Measurements from ENCODE around the gene SFRP5.

The SFRP5 gene

DNA sequence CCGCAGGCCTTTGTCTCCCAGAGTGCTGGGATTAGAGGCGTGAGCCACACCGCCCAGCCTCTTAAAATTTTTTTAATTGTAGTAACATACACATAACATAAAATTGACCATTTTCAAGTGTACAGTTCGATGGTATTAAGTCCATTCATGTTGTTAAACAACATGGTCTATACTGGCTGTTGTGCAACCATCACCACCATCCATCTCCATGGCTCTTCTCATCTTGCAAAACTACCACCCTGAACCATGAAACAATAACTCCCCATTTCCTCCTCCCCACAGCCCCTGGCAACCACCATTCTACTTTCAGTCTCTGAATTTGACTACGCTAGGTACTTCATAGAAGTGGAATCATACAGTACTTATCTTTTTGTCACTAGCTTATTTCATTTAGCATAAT, 42.8 kb downstream of the SFRP5 start:
- TF ChIP-seq, protein P1, sequence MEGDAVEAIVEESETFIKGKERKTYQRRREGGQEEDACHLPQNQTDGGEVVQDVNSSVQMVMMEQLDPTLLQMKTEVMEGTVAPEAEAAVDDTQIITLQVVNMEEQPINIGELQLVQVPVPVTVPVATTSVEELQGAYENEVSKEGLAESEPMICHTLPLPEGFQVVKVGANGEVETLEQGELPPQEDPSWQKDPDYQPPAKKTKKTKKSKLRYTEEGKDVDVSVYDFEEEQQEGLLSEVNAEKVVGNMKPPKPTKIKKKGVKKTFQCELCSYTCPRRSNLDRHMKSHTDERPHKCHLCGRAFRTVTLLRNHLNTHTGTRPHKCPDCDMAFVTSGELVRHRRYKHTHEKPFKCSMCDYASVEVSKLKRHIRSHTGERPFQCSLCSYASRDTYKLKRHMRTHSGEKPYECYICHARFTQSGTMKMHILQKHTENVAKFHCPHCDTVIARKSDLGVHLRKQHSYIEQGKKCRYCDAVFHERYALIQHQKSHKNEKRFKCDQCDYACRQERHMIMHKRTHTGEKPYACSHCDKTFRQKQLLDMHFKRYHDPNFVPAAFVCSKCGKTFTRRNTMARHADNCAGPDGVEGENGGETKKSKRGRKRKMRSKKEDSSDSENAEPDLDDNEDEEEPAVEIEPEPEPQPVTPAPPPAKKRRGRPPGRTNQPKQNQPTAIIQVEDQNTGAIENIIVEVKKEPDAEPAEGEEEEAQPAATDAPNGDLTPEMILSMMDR (IDR thresholded peaks at IDR 0.05; ENCODE audit: borderline replicate concordance, insufficient read depth, low read depth, low read length) = no peak
- no peak overlapping the region for H3K4me3 ChIP-seq (ENCODE audit: low read depth, low read length)

DNA sequence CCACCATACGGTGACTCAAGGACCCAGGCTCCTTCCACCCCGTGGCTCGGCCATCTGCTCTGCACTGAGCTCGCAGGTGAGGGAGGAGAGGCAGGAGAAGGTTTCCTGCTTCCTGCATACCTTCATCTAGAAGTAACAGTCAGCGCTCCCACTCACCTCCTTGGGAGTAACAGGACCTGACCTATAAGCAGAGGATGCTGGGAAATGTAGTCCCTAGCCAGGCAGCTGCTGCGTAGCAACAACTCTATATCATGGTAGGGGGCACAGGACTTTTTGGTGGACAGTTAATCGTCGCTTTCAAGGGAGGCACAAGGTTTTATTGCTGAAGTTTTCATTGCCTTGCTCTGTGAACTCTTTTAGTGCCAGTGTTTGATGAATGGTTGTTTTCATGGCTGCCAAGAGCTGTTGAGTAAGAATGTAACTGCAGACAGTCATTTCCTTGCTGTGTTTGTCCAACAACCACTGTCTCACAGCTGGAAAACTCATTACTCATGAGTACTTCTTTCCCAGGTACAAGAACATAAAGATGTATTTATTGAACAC, 45.1 kb downstream of the SFRP5 start:
- H3K4me3 ChIP-seq (ENCODE audit: low read depth, low read length) = no peak overlapping the region
- TF ChIP-seq, protein P1 (IDR thresholded peaks at IDR 0.05; ENCODE audit: borderline replicate concordance, insufficient read depth, low read depth, low read length) = no peak

DNA sequence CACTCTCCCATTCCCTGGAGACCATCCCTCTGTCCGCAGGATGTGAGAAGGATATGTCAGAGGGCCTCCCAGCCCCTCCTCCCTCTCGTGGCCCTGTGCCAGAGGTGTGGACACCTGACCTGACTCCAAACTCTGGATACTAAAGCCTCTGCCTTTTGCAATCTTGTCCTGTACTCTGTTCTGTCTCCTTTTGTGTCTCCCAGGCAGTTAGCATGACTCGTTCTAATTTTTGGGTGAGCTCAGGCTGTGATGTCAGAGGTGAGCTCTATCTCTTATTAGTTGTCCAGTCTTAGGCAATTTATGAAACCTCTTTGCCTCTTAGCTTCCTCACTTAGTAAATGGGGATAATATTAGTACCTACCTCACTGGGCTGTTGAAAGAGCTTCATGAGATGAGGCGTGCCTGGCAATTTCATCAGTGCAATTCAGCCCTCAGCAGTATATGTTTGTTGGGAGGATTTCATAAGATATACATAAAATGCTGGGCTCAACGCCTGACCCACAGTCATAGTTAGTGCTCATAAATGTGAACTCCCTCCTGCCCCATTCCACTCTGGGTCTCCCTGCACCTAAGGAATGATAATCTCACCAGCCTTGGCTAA, 47.4 kb downstream of the SFRP5 start:
- TF ChIP-seq, protein P1 (IDR thresholded peaks at IDR 0.05; ENCODE audit: borderline replicate concordance, insufficient read depth, low read depth, low read length) = no peak
- H3K4me3 ChIP-seq (ENCODE audit: low read depth, low read length) = no peak overlapping the region

DNA sequence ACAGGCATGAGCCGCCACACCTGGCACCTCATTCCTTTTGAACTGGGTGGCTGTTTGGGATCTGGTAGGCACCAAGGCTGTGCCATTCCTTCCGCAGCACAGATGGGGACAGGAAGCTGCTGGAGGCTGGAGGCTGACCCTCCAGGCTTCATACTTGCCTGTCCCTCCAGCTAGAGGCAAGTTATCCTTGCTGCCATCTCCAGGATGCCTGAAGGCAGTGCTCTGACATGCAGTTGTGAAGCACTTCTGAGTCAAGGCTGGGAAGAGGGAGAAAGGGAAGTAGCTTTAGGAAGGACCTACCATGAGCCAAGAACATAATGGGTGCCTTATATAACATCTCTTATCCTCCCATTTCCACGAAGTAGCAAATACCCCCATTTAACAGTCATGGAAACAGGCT, 48.8 kb downstream of the SFRP5 start:
- TF ChIP-seq, protein P1 (IDR thresholded peaks at IDR 0.05; ENCODE audit: borderline replicate concordance, insufficient read depth, low read depth, low read length) = no peak
- no peak overlapping the region for H3K4me3 ChIP-seq (ENCODE audit: low read depth, low read length)

DNA sequence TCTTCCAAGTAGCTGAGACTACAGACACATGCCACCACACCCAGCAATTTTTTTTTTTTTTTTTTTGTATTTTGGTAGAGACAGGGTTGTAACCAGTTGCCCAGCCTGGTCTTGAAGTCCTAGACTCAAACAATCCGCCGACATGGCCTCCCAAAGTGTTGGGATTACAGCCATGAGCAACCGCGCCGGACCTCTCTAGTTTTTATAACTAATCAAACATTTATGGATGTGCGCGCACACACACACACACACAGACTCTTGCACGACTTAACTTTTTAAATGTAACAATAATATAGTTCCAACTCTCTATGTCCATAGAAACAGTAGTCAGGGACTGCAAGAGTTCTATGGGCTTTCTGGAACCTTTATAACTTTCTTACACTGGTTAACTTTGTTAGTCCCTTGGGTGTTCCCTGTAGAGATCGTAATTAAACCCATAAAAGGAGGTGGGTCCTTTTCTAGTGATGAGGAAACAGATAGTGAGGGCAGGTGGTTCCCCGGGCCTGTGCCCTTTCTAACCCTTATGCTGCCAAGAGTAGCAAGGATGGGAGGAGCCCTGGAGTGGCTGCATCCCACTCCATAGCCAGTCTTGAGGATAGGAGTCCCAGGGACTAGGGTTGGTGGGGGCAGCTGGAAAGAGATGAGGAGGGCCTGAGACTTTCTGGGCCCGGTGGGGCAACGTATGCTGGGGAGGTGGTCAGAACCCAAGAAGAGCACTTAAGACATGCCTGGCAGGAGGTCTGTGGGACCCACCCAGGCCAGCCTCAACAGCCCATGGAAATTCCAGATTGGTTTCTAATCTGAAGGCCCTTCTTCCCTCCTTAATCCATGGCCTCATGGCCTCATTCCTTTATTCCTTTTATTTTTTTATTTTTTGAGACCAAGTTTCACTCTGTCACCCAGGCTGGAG, 49.7 kb downstream of the SFRP5 start:
- no peak overlapping the region for H3K4me3 ChIP-seq (ENCODE audit: low read depth, low read length)
- TF ChIP-seq, protein P1 (IDR thresholded peaks at IDR 0.05; ENCODE audit: borderline replicate concordance, insufficient read depth, low read depth, low read length) = no peak

DNA sequence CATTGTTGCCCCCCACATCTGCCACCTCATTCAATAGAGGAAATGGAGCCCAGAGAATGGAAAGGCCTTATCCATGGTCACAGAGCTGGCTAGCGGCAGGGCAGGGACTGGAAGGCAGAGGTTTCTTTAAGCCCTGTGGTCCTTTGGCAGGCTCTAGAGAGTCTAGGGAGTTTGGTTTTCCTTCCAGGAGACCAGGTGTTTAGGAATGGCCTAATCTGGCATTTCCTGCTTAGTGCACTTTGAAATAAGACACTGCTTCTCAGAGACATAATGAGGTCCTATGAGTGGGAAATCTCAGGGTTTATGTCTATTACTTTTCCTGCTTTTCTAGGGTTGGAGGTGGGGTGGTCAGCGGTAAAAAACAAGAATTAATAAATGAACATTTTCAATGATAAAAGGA, 52.2 kb downstream of the SFRP5 start:
- TF ChIP-seq, protein P1 (IDR thresholded peaks at IDR 0.05; ENCODE audit: borderline replicate concordance, insufficient read depth, low read depth, low read length) = no peak
- H3K4me3 ChIP-seq (ENCODE audit: low read depth, low read length) = no peak overlapping the region
